Heart left ventricle (tissue), 13 donors: ENCODE measurements around the gene PIGR.

Experiments used
- CTCF ChIP-seq, 12 donors: fragments of 200-600 bp; sonication (generic) in 4 of 12; IDR thresholded peaks; one replicate each; pipeline versions ENCODE4 v1.5.0 to v1.8.0; 2018 to 2022; ENCODE audit warnings: antibody characterized with exemption in 12 of 12, mild to moderate bottlenecking in 5 of 12
- POLR2A ChIP-seq, 2 donors: fragments of 450-650 bp; IDR thresholded peaks; one replicate each; pipeline ENCODE4 v1.6.1; 2017; ENCODE audit warnings: antibody characterized with exemption in 2 of 2, mild to moderate bottlenecking in 2 of 2, moderate library complexity in 2 of 2
- donor health status: ischemic (EF 13 %, LVEDD 7.1; RV severe dilation, severe dysfunction).
- donor health status: DM: no; HTN: yes; CAD: no.
- donor health status: DM: no; HTN: no; CAD: no.
- donor health status: ischemic (EF 25% LVEDD 6.9; RV normal size, moderate dysfunction).
- donor health status: ischemic (EF 25% LVEDD 5.7; RV mildly dilated, moderate dysfunction).
- donor health status: ischemic (EF 35%, LVEDD 5.7; RV mildly dilated, moderate dysfunction).
- donor health status: nonischemic (EF 11% LVEDD 7.7; RV severe dilation, severe dysfunction).
- donor health status: DM: yes; HTN: yes; CAD: no.
- donor health status: PGD.
- donor health status: ischemic (EF 29% LVEDD 5.4; RV normal size, mild dysfunction).
- donor health status: nonischemic (EF 23%, LVEDD 6.1; RV moderate dilation, normal function).

GRCh38 chr1:206883160-206883559 lies 63.1 kb downstream of the PIGR start:
- TF ChIP-seq CTCF (IDR thresholded peaks at IDR 0.05) (no peak), POLR2A (IDR thresholded peaks at IDR 0.05) (no peak)
